ENCODE data around the gene MIB2. TPM values are rescaled to one million over a fixed set of nuclear protein-coding genes. Genes with fewer than 3 reads are reported as not detected.
"Not testable (repeated sequence)": the region's sequence is repeated elsewhere in the genome, so short reads cannot be mapped to it uniquely, and the experiment has no call there.

Gene MIB2
- total RNA-seq, 2 donors from 2014 or later: 29.3 to 43.5 TPM

DNA sequence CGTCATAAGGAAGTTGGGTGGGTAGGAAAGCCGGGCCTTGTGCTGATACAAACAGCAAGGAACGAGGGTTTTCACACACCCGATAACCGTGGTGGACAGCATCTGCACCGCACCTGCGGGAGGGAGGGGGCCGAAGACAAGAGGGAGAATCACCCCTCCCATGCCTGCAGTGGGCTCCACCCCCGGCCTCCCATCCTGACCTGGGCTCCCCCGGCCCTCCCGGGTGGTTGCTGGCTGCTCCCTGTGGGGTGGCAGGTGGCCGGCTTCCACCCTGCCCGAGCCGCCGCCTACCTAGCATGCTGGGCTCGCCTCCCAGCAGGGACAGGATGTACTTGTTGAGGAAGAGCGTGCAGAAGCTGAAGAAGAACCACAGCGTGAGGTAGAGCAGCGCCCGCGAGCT is 60.8 kb downstream of the MIB2 start:
- not testable (repeated sequence) for H3K27ac Mint-ChIP-seq; H3K27me3 Mint-ChIP-seq; ATAC-seq; H3K9me3 Mint-ChIP-seq; DNase-seq (ENCODE audit: low spot score); H3K4me3 Mint-ChIP-seq; H3K36me3 Mint-ChIP-seq
- H3K4me1 Mint-ChIP-seq (ENCODE audit: low read depth in 2 of 2): peaks cover 11 to 12% of the 10 kb centered on the region in 2 donors

DNA sequence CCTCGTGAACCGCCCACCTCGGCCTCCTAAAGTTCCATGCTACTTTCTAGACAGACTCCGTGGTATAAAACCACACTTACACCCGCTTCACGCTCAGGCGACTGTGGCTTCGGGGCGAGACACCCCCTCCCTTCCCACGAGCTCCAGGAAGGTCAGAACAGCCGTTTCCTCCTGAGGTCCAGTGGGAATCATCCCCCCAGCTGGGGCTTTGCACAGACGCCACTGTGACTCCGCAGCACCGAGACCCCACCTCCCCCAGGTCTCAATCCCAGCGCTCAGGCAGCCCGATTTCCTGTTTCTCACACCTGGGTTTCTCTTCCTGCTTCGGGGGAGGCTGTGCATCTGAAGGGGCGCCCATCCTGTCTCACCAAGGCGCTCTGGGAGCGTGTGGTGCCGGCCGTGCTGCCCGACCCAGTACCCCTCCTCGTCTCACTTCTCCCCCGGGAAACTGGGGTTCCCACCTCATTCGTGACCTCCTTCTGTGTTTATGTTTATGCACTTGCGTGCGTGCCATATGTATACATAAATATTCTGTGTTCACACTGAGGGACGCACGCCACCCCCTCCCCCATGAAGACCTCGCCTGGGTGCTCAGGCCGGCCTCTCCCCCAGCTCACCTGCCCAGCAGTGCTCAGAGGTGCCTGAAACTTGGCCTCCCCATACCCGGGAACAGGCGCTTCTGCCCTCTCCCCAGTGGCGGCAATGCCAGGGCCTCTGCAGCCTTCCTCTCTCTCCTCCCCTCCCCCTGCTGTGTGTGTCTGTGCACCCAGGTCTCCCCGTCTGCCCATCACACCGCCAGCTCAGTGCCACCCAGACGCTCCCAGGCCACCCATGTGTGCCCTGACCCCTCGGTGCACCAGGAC is 62.6 kb downstream of the MIB2 start:
- H3K4me3 Mint-ChIP-seq: peak overlapping the region; percentile 87
- ATAC-seq: peak; percentile 64 to 68
- H3K36me3 Mint-ChIP-seq: no peaks in the 10 kb centered on the region
- peak; percentile 69 for DNase-seq (ENCODE audit: low spot score)
- no peaks in the 10 kb centered on the region for H3K27me3 Mint-ChIP-seq
- peaks cover 11 to 12% of the 10 kb centered on the region in 2 donors for H3K4me1 Mint-ChIP-seq (ENCODE audit: low read depth in 2 of 2)
- H3K9me3 Mint-ChIP-seq: no peaks in the 10 kb centered on the region
- H3K27ac Mint-ChIP-seq: peak overlapping the region; percentile 85 to 94

- Mint-ChIP-seq H3K36me3 (no peaks in the 10 kb centered on the region), H3K4me3 (peak overlapping the region; percentile 87), H3K27ac (peak overlapping the region; percentile 85 to 94), H3K27me3 (no peaks in the 10 kb centered on the region), H3K9me3 (no peaks in the 10 kb centered on the region), H3K4me1 (ENCODE audit: low read depth in 2 of 2) (peaks cover 12 to 17% of the 10 kb centered on the region in 2 donors)
- ATAC-seq (peak; percentile 70 to 74), DNase-seq (ENCODE audit: low spot score) (no peak)
Measured at GRCh38 chr1:1678581-1679380, 63.5 kb downstream of the MIB2 start.

Other genes starting within 250 kb of the MIB2 start
- gene AURKAIP1, start 240.3 kb upstream of the MIB2 start, total RNA-seq: 100 to 1,000 TPM; 106 to 216 TPM
- gene CCNL2, start 216.2 kb upstream of the MIB2 start, total RNA-seq: 100 to 1,000 TPM; 124 to 196 TPM
- gene MRPL20, start 208.2 kb upstream of the MIB2 start, total RNA-seq: 100 to 1,000 TPM; 138 to 175 TPM
- gene ANKRD65, start 194.2 kb upstream of the MIB2 start, total RNA-seq: not detected
- 1 to 10 TPM; 1.3 to 7.7 TPM for gene VWA1, start 179.8 kb upstream of the MIB2 start, total RNA-seq
- gene ATAD3C, start 165.8 kb upstream of the MIB2 start, total RNA-seq: 1 to 10 TPM in 1 of 2 donors, under 1 TPM in 1; 0.17 to 1.7 TPM
- gene ATAD3B, start 143.7 kb upstream of the MIB2 start, total RNA-seq: 100 to 1,000 TPM in 1 of 2 donors, 10 to 100 TPM in 1; 56.6 to 126 TPM
- 100 to 1,000 TPM in 1 of 2 donors, 10 to 100 TPM in 1; 52.7 to 126 TPM for gene ATAD3A, start 103.3 kb upstream of the MIB2 start, total RNA-seq
- 1 to 10 TPM in 1 of 2 donors, not detected in 1; 1.6 TPM for gene TMEM240, start 74.9 kb upstream of the MIB2 start, total RNA-seq
- gene SSU72, start 40.6 kb upstream of the MIB2 start, total RNA-seq: 100 to 1,000 TPM in 1 of 2 donors, 10 to 100 TPM in 1; 97.6 to 146 TPM
- 1 to 10 TPM in 1 of 2 donors, under 1 TPM in 1; 0.81 to 2.4 TPM for gene FNDC10, start 15.4 kb upstream of the MIB2 start, total RNA-seq
- 1 to 10 TPM; 4.9 to 6.1 TPM for gene MMP23B, start 16.7 kb downstream of the MIB2 start, total RNA-seq
- 10 to 100 TPM; 37.2 to 51.7 TPM for gene CDK11B, start 43.5 kb downstream of the MIB2 start, total RNA-seq
- 10 to 100 TPM; 32.8 to 34.6 TPM for gene SLC35E2B, start 77.3 kb downstream of the MIB2 start, total RNA-seq
- 100 to 1,000 TPM in 1 of 2 donors, 10 to 100 TPM in 1; 75.9 to 129 TPM for gene CDK11A, start 108.9 kb downstream of the MIB2 start, total RNA-seq
- gene NADK, start 163.0 kb downstream of the MIB2 start, total RNA-seq: 100 to 1,000 TPM in 1 of 2 donors, 10 to 100 TPM in 1; 89.1 to 145 TPM